T-helper 1 cell (primary cell): Measurements from ENCODE around the gene SH3RF1.

Source experiments
- DNase-seq, 5 donors: peaks; one replicate each; pipeline ENCODE4 v3.0.0-alpha.2; 2012 to 2020

SH3RF1 gene

GRCh38 chr4:169098054-169098497, 172.7 kb downstream of the SH3RF1 start:
- no peak for DNase-seq

DNA sequence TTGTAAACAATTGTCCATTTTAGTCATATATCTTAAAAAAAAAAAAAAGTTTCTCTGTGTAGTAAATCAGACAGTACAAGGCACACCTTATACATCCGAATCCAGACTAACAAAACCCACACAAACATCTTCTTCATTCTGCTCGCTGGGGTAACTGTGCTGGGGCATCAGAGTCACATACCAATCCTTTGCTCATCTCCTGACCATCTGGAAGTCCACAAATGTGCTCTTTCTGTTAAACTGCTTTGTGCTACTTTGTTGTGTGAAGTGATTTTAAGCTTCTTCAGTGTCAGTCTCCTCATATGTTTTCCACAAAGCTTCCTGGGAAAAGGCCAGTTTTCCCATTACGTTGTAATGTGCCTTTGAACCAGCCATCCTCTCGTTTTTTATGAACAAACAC, 174.5 kb downstream of the SH3RF1 start:
- no peak for DNase-seq

GRCh38 chr4:169094656-169095231, 176.0 kb downstream of the SH3RF1 start:
- no peak for DNase-seq

DNA sequence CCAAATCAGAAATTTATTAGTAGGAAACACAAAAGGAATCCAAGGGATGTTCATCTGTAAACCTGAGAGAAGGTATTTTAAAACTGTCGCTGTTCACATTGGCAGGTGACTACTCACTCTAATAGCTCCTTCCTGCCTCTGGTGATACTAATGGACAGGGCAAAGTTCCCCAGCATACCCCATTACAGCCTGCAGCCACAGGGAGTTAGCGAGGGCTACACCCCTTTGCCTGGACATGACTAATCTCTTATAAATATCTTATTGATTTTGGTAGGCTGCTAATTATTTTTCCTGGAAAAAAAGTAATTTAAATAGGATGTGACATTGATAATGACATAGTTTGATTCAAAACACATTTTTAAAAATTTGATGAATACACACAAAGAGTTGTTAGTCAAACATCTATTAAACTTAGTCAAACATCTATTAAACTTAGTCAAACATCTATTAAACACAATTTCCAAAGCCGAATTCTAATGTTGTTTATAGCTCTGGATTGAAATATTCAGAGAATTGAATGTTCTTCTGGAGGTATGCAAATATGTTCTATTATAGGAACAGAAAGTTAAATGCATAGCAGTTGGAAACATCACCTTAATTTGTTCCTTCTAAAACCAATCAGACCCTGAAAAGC, 177.8 kb downstream of the SH3RF1 start:
- DNase-seq: no peak

DNA sequence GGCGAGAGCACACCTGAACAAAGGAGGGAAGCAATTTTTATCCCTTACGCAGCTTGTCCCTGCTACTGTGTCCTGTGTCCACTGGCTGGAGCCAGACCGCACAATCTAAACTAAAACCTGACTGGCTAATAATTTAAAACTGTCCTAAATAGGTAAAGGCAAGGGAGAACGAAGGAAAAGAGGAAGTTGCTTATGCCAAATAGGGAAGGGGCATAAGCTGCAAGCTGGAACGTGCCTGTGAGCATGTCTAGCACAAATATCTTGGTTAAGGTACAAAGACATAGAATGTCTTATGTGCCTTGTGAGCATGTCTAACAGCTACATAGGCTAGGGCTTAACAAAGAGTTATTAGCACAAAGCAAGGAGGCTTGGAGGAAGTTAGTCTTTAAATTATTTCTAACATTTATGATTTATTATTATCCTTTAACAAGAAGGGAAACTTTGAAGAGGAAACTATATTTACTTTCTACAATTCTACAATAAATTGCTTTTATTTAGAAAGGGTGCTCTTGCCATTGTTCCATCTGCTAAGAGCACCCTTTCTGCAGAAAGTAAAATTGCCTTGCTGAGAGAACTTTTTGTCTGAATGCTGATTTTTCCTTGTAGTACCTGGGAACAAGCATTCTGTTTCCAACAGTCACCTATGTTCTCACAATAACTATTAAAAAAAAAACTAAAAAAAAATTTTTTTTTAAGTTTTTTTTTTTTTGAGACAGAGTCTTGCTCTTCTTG, 180.1 kb downstream of the SH3RF1 start:
- no peak for DNase-seq

GRCh38 chr4:169089004-169089403, 181.8 kb downstream of the SH3RF1 start:
- DNase-seq: no peak

GRCh38 chr4:169084954-169085353, 185.8 kb downstream of the SH3RF1 start:
- no peak for DNase-seq

GRCh38 chr4:169080981-169081380, 189.8 kb downstream of the SH3RF1 start:
- DNase-seq: no peak

DNA sequence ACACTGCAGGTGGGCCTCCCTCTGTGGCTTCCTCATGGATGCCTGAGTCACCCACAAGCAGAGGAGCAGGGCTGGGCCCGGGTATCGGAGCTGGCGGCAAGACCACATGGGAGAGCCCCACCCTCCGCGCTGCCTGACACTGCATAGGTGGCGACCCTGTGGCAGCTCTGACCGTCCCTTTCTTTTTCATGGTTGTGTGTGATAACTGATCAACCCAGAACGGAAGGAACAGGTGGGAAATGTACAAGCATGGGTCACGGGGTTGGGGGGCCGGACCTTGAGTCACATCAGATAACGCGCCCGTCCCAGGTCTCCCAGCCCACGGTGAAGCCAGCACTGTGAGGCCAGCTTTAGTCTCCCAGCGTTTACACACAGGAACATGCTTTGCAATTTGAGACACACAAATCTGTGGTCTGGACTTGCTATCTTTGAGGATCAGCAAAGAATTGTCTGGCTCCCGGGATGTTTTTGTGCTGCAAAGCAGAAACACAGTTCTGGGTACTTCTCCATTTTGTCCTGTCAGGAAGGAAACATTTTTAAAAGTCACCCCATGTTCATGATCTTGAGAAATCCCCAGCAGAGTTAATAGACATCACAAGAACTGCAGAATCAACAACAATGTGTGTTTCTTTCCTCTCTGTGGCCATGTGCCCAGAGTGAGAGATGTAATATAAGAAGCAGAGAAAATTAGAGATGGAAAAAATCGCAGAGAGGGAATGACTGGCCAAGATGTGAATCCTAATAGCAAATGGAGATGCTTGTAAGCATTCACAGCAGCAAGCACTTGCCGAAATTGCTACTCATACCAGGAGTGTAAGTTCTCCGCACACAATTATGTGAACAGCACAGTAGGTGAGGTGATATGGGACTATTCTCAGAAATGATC, 190.6 kb downstream of the SH3RF1 start:
- no peak for DNase-seq

DNA sequence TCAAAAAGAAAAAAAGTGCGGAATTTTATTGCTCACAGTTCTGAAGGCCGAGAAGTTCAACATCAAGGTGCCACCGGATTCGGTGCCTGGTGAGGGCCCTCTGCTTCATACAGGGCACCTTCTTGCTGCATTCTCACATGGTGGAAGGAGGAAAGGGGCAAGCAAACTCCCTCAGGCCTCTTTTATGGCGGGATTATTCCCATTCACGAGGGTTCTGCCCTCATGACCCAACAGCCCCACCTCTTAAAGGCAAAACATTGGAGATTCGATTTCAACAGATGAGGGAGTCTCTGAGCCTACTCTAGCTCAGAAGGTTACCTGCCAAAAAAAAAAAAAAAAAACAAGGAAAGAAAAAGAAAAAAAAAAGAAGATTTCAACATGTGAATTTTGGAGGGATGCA, 196.6 kb downstream of the SH3RF1 start:
- no peak for DNase-seq

DNA sequence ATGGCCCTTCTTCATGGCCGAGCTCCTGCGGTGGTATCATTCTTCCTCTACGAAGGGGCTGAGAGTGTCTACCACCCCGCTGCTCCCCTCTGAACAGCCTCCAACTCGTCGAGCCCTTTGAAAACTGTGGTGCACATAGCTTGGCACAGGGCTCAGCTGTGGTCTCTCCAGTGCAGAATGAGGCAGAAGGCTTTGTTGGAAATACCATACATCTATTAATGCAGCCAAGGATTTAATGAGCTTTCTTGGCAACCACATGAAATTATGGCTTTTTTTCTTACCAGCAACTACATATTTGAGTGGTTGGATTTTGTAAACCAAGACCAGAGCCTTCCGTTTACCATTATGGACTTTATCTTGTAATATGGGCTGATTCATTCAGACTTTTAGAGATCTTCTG, 199.0 kb downstream of the SH3RF1 start:
- no peak for DNase-seq

DNA sequence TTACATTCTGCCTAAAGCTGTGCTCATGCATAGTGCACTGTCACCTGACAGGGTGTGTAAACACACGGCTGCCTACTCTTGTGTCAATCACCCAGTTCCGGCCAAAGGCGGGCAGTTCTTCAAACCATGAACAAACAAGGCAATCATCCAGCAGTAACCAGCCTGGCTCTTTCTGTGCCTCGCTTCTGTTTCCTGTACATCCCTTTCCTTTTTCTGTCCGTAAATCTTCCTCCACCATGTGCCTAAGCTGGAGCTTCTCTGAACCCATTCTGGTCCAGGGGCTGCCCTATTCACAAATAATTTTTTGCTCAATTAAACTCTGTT, 199.9 kb downstream of the SH3RF1 start:
- DNase-seq: no peak

DNA sequence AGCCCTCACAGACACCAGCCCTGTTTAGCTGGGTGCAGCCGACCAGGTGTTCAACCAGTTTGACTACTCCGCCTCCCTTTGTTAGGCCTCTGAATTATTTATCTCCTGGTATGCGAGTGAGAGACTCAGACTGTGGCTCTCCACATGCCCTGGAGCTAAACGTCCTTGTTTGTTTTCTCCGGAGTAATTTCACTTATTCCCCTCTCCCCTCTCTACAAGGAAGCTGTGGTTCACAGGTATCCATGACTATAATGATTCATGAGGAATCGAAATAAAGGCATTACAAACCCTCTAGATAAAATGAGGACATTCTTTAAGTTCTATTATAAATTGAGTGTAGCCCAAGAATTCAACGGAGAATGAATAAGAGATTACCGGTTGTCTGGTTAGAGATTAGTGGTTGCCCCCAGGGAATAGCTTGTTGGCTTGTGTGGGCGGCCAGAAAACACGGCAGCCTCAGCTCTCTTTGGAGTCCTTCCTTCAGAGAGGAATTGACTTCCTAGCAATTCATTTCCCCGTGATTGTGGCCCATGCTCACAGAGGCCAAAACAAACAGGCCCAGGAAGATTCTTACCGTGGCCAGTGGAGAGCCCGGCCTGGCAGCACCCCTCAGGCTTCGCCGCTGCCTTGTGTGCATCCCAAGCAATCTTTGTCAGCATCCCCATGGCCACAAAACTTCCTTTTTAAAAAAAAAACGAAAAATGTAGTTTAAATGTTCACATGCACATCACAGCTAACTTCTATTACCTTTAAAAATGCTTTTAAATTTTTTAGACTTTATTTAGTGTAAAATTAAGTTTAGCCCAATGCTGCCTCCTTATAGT, 200.5 kb downstream of the SH3RF1 start:
- no peak for DNase-seq

- DNase-seq: no peak
Observed at GRCh38 chr4:169068423-169068822, 202.3 kb downstream of the SH3RF1 start.

DNA sequence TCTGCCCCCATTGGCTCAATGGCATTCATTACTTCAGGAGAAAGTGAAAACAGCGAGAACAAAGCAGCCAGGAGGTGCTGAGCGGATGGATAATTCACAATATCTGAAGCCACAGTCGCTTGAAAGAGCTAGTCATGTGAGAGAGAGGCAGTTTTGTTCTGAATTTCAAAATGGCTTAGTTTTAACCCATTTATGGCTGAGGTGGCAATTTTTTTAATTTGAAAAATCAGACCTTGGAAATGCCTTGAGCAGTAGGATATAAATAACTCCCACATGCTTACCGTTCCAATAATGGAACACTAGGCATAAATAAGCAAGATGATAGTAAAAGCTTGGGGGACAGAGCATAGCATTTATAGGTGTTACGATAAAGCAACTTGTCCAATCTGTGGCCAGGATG, 203.8 kb downstream of the SH3RF1 start:
- no peak for DNase-seq

DNA sequence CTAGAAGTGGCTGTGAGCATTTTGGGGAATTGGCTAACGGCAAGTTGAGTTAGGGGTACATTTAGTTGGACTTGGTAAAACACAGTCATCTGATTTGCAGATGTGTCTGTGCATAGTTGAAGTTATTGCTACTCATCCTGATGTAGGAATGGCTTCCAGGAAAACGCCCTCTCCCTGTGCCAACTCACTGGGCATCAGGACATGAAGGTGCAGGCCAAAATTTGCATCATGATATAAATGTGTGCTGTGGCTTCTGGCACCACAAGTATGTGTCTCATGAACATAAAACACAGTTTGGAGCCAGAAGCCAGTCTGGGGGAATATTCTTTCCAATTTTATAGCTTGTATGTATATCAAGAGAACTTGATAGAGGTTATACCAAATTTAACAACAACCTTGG, 206.5 kb downstream of the SH3RF1 start:
- DNase-seq: no peak

DNA sequence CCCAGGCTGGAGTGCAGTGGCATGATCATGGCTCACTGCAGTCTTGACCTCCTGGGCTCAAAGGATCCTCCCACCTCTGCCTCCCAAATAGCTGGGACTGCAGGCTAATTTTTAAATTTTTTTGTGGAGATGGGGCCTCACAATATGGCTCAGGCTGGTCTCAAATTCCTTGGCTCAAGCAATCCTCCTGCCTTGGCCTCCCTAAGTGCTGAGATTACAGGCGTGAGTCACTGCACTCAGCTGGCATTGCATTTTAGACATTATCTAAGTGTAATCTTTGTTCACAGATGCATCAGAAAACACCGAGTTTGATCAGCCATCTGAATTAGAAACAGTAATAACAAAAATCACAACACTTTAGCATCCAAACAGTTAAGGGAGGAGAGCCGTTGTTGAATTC, 207.3 kb downstream of the SH3RF1 start:
- DNase-seq: no peak

GRCh38 chr4:169062897-169063244, 207.9 kb downstream of the SH3RF1 start:
- no peak for DNase-seq

- no peak for DNase-seq
Observed at GRCh38 chr4:169061386-169061785, 209.4 kb downstream of the SH3RF1 start.

GRCh38 chr4:169060391-169061091, 210.2 kb downstream of the SH3RF1 start:
- DNase-seq: no peak

DNA sequence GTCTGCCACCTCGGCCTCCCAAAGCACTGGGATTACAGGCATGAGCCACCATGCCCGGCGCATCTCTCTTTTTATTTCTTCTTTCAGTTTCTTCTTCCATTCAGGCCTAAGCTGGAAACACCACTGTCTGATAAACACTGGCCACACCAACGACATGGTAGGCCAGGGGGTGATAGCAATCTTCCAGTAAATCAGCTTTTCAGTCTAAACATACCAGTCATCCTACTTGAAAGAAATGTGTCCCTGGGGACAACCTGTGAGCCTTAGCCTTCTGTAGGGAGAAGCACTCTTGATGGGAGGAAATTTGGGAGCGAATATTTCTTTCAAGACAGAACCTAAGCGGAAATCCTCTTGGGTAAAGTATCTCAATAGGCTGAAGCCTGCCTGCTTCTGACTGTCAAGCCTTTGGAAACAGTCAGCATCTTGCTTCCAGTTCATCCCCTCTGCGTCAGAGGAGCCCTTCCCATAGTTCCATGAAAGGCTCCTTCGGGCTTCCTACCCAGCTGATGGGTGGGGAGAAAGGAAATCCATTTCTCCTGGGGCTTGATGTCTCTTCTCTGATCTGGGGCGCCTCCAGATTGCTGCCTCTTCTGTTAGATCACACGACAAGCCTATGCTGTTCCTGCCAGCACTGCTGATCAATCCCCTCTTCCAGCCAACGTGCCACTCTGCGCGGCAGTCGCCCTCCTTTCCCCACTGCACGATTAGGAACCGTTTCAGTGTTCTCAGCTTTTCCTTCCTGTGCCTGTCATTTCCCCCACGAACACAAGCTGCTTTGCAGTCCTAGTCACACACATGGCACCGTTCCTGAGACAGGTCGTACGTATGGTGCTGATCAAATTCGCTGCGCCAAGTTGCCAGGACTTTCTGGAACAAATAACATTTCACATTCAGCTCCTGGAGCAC, 211.2 kb downstream of the SH3RF1 start:
- DNase-seq: no peak
